Fibroblast of skin of right quadriceps (primary cell): ENCODE measurements around the gene SKA2.
A peak's percentile ranks its signal among the peaks of the same experiment; 100 is the strongest.
"Not testable (repeated sequence)": the region's sequence is repeated elsewhere in the genome, so short reads cannot be mapped to it uniquely, and the experiment has no call there.

ENCODE experiments used
- DNase-seq: peaks from one replicate; pipeline ENCODE4 v3.0.0-alpha.2; 2013

The SKA2 gene

GRCh38 chr17:59151006-59151405, 4.0 kb downstream of the SKA2 start:
- no peak for DNase-seq

GRCh38 chr17:59149841-59150511, 5.0 kb downstream of the SKA2 start:
- no peak for DNase-seq

DNA sequence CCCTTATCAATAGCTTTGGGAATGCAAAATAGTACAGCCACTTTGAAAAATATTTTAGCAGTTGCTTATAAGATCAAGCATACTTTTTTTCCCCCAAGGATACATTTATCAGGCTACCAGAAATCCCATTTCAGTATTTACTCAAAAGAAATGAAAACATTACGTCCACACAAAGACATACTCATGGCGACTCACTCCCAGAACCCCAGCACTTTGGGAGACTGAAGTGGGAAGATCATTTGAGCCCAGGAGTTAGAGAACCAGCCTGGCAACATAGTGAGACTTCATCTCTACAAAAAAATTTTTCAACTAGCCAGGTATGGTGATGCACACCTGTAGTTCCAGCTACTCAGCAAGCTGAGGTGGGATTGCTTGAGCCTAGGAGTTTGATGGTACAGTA, 5.9 kb downstream of the SKA2 start:
- peak; percentile 73 for DNase-seq

DNA sequence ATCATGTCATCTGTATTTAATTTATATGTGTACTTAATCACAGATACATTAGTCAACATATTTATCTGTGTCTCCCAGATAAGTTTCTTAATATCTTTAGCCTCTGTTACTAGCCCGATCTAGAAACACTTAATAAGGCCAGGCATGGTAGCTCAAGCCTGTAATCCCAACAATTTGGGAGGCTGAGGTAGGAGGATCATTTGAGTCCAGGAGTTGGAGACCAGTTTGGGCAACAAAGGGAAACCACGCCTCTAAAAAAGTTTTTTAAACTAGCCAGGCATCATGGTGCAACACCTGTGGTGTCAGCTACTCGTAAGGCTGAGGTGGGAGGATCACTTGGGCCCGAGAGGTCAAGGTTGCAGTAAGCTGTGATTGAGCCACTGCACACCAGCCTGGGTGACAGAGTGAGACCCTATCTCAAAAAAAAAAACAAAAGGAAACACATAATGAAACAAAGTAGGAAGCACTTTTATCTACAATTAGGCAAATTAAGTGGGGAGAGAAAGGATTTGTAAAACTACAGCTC, 9.4 kb downstream of the SKA2 start:
- DNase-seq, result no peak

- no peak for DNase-seq
Observed at GRCh38 chr17:59141860-59142259, 13.1 kb downstream of the SKA2 start.

DNA sequence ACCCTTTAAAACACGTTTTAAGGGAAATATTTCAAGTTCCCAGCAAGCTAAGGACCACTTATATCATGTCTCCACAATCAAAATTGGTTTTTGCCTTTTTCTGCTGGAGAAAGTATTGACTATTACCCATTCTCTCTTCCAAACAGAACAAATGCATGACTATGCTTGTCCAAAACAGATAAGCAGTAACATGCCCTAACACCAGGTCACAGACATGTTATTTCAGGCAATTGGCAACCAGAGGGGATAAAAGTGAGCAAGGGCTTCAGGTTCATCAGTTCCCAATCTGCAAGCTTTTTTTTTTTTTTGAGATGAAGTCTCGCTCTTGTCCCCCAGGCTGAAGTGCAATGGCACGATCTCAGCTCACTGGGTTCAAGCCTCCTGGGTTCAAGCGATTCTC, 15.0 kb downstream of the SKA2 start:
- no peak for DNase-seq

- DNase-seq, result not testable (repeated sequence)
Observed at GRCh38 chr17:59138339-59138738, 16.6 kb downstream of the SKA2 start.

- DNase-seq, result no peak
Observed at GRCh38 chr17:59131131-59131530, 23.9 kb downstream of the SKA2 start.

- no peak for DNase-seq
Observed at GRCh38 chr17:59129814-59130213, 25.2 kb downstream of the SKA2 start.

DNA sequence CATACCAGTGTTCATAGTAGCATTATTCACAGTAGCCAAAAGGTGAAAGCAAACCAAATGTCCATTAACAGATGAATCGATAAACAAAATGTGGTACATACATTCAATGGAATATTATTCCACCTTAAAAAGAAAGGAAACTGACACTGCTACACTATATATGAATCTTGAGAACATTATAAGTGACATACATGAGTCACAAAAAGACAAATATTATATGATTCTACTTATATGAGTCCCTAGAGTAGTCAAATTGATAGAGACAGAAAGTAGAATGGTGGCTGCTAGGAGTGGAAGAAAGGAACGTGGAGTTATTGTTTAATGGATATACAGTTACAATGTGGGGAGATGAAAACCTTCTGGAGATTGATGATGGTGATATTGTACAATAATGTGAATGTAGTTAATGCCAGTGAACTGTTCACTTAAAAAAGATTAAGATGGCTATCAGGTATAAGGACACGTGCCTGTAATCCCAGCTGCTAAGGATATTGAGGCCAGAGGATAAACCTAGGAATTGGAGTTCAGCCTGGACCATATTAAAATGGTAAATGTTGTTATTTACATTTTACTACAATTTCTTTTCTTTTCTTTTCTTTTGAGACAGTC, 28.1 kb downstream of the SKA2 start:
- no peak for DNase-seq

- no peak for DNase-seq
Observed at GRCh38 chr17:59124665-59125064, 30.3 kb downstream of the SKA2 start.

- no peak for DNase-seq
Observed at GRCh38 chr17:59121901-59122480, 33.0 kb downstream of the SKA2 start.

DNA sequence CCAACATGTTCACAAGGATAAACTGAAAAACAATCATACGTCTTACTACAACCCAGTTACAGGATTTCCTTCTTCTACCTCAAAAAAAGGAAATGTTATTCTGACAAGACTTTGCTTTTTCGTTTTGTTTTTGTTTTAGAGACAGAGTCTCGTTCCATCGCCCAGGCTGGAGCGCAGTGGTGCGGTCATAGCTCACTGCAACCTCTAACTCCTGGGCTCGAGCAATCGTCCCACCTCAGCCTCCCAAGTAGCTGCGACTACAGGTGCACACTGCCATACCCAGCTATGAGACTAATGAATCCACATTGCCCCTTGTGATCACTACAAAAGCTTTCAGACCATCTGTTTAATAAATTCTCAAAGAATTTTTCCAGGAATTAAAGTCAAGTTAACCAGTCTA, 39.5 kb downstream of the SKA2 start:
- DNase-seq, result no peak

- no peak for DNase-seq
Observed at GRCh38 chr17:59111539-59111938, 43.4 kb downstream of the SKA2 start.

GRCh38 chr17:59110973-59111372, 44.0 kb downstream of the SKA2 start:
- DNase-seq, result no peak

GRCh38 chr17:59108400-59109102, 46.4 kb downstream of the SKA2 start:
- DNase-seq, result no peak

DNA sequence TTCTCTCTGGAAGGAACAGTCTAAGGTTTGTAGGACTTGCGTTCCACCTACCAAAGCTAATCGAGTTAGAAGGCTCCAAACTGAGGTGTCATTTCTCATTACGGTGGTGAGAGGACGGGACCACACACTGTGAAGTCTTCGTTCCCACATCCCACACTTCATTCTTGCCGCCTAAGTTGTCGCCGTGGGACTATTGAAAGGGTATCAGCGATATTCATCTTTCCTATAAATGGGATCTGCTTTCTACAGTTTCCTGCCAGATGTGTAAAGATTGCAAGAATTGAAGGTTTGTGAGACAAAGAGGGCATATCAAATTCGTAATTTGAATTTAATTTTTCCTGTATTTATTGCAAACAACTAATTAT, 47.7 kb downstream of the SKA2 start:
- DNase-seq, result no peak

DNA sequence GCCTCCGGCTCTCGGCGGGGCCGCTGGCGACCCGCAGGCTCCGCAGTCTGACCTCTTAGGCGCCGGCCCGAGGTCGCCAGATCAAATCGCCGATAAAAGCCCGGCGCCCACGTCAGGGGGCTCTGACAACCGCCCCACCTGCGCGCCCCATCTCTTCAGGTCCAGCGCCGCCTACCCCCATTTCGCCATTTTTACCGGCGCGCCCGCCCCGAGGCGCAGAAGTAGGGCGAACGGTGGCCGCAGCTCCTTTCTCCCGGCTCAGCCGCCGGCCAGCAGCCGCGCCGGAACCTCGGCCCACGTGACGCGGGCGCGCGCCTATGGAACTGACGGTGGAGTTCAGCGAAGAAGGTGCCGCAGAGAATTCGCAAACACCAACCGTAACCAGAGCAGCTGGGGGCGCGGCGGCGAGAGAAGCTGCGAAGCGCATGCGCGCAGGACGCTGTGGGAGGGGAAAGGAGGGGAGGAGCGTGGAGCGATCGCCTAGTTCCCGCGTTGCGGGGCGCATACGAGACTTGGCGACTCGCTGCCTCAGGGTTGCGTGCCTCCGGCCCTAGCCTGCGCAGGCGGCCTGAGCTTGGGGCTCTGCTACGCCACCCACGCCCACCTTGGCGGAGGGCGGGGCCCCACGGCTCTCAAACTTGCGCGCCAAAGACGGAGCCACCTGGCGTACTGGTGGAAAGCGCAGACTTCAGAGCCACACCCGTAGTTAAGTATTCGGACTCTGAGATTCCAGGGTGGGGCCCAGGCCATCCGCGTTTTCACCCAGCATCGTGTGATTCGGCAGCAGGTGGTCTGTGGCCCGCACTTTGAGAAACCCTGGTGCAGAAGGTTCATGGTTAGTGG, 48.3 kb downstream of the SKA2 start, which contains the start of gene TRIM37:
TRIM37 (minus strand) TSS at position 418 of the 843 bp plus-strand sequence. CDS start 419 bp downstream, outside the sequence.
- peak; percentile 98 for DNase-seq

DNA sequence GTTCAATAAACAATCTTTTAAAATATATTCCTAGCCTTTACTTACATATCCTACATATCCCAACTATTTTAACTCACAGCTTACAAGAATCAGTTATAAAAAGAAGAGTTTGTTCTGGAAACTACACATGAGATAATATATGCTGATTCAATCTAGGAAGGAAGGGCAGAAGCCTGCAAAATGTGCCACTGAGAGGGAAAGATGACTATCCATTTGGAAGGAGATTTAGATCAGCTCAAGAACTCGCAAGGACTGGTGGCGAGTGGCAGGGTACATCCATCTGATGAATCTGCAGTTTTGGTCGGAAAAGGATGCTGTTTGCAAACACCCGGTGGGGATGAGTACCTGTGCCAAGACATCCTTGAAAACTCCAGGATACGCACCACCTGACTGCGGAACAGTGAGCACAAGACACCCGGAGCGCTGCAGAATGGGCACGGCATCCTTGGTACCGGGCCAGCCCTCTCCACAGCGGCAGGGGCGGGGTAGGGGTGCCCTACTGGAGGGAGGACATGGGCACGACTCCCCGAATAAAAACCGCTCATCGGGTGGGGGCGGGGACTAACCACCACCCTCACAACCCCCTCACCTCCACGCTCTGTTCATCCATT, 49.0 kb downstream of the SKA2 start:
- peak; percentile 25 for DNase-seq

GRCh38 chr17:59101178-59101577, 53.8 kb downstream of the SKA2 start:
- DNase-seq, result no peak

GRCh38 chr17:59097876-59098275, 57.1 kb downstream of the SKA2 start:
- DNase-seq, result no peak

GRCh38 chr17:59094861-59095530, 60.0 kb downstream of the SKA2 start:
- DNase-seq, result no peak
